Lung (tissue), 12 donors: ENCODE results near the gene PROM1. TPM values are rescaled to one million over a fixed set of nuclear protein-coding genes. Genes with fewer than 3 reads are reported as not detected.

Source experiments
- ATAC-seq: fragments of 200-7000 bp; cut with Tn5 transposase; one replicate; pipeline ENCODE4 v1.9.1; 2020; ENCODE audit warnings: moderate number of reproducible peaks; ENCODE audit not compliant: insufficient read depth, low FRiP score
- DNase-seq, 3 donors: peaks; one replicate each; pipeline ENCODE4 v3.0.0-alpha.2; 2013 to 2017
- H3K27ac ChIP-seq, 2 donors: one replicate each; pipeline ENCODE4 v1.5.1; 2013; ENCODE audit warnings: mild to moderate bottlenecking in 2 of 2, moderate library complexity in 2 of 2, control low read depth in 1 of 2, inconsistent platforms in 1 of 2, low read depth in 1 of 2, low read length in 1 of 2
- H3K27me3 ChIP-seq, 3 donors: one replicate each; pipeline ENCODE4 v1.5.1; 2013; ENCODE audit warnings: low read length in 2 of 3; ENCODE audit not compliant: control insufficient read depth in 3 of 3, insufficient read depth in 3 of 3
- H3K36me3 ChIP-seq, 4 donors: one replicate each; pipeline ENCODE4 v1.5.1; 2013; ENCODE audit warnings: low read length in 4 of 4, mild to moderate bottlenecking in 1 of 4, moderate library complexity in 1 of 4; ENCODE audit not compliant: control insufficient read depth in 4 of 4, insufficient read depth in 4 of 4
- H3K4me1 ChIP-seq, 5 donors: one replicate each; pipeline ENCODE4 v1.5.1; 2013; ENCODE audit warnings: low read length in 5 of 5, mild to moderate bottlenecking in 2 of 5, moderate library complexity in 1 of 5; ENCODE audit not compliant: control insufficient read depth in 5 of 5, insufficient read depth in 5 of 5
- H3K4me3 ChIP-seq: one replicate; pipeline ENCODE4 v1.5.1; 2013; ENCODE audit warnings: mild to moderate bottlenecking, control low read depth, moderate library complexity
- H3K9ac ChIP-seq, 2 donors: one replicate each; pipeline ENCODE4 v1.5.1; 2013; ENCODE audit warnings: low read length in 2 of 2, control low read depth in 1 of 2; ENCODE audit not compliant: insufficient read depth in 1 of 2
- H3K9me3 ChIP-seq, 4 donors: one replicate each; pipeline ENCODE4 v1.5.1; 2013; ENCODE audit warnings: low read length in 3 of 4, mild to moderate bottlenecking in 1 of 4, moderate library complexity in 1 of 4; ENCODE audit not compliant: control insufficient read depth in 4 of 4, insufficient read depth in 3 of 4
- CTCF ChIP-seq: IDR thresholded peaks from 2 replicates; pipeline ENCODE4 v1.5.1; 2012; ENCODE audit warnings: mild to moderate bottlenecking; ENCODE audit errors: control extremely low read depth, extremely low read depth
- WGBS, 2 donors: extraction: QIAGEN DNeasy Blood & Tissue Kit; methylation state at CpG; one replicate each; pipeline ENCODE4 v1.1.7; 2013; 5-methylcytosine and 5-hydroxymethylcytosine counted together
- polyA plus RNA-seq, 2 donors: library from polyadenylated mRNA; stranded (reverse); fragments of 200-250 nt; gene quantifications; one replicate each; pipeline ENCODE4 v1.2.1, GENCODE V29; 2013
- total RNA-seq, 2 donors: library from RNA; depleted of rRNA in 1 of 2; stranded (reverse); fragments of >200 nt in 1 of 2; gene quantifications; one replicate each; pipeline ENCODE4 v1.2.1, GENCODE V29; 2014 to 2021
- donor health status: control.
- donor health status: control.
- donor health status: Bipolar disorder and iron deficiency.
- donor health status: healthy.
- donor health status: DM: yes; HTN: yes; CAD: no.

The PROM1 gene
- total and polyA plus RNA-seq, 4 donors, result 6.7 to 49.5 (median 27.6) TPM

- TF ChIP-seq CTCF, result no peak
- Histone ChIP-seq H3K4me1 (peaks cover 0 to 4% (median 0%) of the 10 kb centered on the region in 5 donors), H3K9ac (no peak overlapping the region), H3K9me3 (no peaks in the 10 kb centered on the region), H3K36me3 (peaks cover 0 to 3% (median 1%) of the 10 kb centered on the region in 4 donors), H3K27me3 (no peaks in the 10 kb centered on the region), H3K27ac (no peak overlapping the region), H3K4me3 (no peak overlapping the region)
- DNase-seq (no peak), ATAC-seq (no peak)
- WGBS, 2 donors, result 74 to 94% methylated on average over 8 of the region's 8 CpGs
Measured at GRCh38 chr4:16018061-16018676, 65.7 kb downstream of the PROM1 start.

- no peak overlapping the region for H3K27ac ChIP-seq
- no peaks in the 10 kb centered on the region for H3K27me3 ChIP-seq
- DNase-seq, result no peak
- peaks cover 0 to 3% (median 0%) of the 10 kb centered on the region in 4 donors for H3K36me3 ChIP-seq
- ATAC-seq, result no peak
- no peak for TF ChIP-seq CTCF
- H3K9ac ChIP-seq, result no peak overlapping the region
- H3K4me1 ChIP-seq, result peaks cover 0 to 4% (median 0%) of the 10 kb centered on the region in 5 donors
- no peak overlapping the region for H3K4me3 ChIP-seq
- no peaks in the 10 kb centered on the region for H3K9me3 ChIP-seq
- WGBS, 2 donors, result 84 to 85% methylated on average over 2 of the region's 2 CpGs
Measured at GRCh38 chr4:16016536-16016935, 67.3 kb downstream of the PROM1 start.

GRCh38 chr4:16011173-16011572 is 72.7 kb downstream of the PROM1 start:
- Histone ChIP-seq H3K9me3 (no peaks in the 10 kb centered on the region), H3K9ac (no peak overlapping the region), H3K27me3 (no peaks in the 10 kb centered on the region), H3K4me3 (no peak overlapping the region), H3K36me3 (no peaks in the 10 kb centered on the region), H3K4me1 (no peaks in the 10 kb centered on the region), H3K27ac (no peak overlapping the region)
- TF ChIP-seq CTCF, result no peak
- ATAC-seq (no peak), DNase-seq (no peak)
- WGBS, 2 donors, result 91 to 96% methylated on average over 6 of the region's 6 CpGs

- no peak for TF ChIP-seq CTCF
- DNase-seq (no peak), ATAC-seq (no peak)
- Histone ChIP-seq H3K36me3 (no peaks in the 10 kb centered on the region), H3K9ac (no peak overlapping the region), H3K27ac (no peak overlapping the region), H3K27me3 (no peaks in the 10 kb centered on the region), H3K4me3 (no peak overlapping the region), H3K9me3 (no peaks in the 10 kb centered on the region), H3K4me1 (no peaks in the 10 kb centered on the region)
- 89 to 95% methylated on average over 4 of the region's 4 CpGs for WGBS, 2 donors
Measured at GRCh38 chr4:16009153-16009552, 74.7 kb downstream of the PROM1 start.
